ENCODE results near the gene ODC1.

Gene ODC1

GRCh38 chr2:10424916-10425505 is 23.1 kb downstream of the ODC1 start:
- no peak for TF ChIP-seq REST (IDR thresholded peaks at IDR 0.05; ENCODE audit: low read depth)
- no peak for TF ChIP-seq USF1 (IDR thresholded peaks at IDR 0.05)
- TF ChIP-seq TEAD4 (IDR thresholded peaks at IDR 0.05): no peak

GRCh38 chr2:10424051-10424450 is 24.1 kb downstream of the ODC1 start:
- TF ChIP-seq TCF12 (IDR thresholded peaks at IDR 0.05; ENCODE audit: low read depth): no peak
- TF ChIP-seq CEBPB (IDR thresholded peaks at IDR 0.05): no peak
- TF ChIP-seq NFIC (IDR thresholded peaks at IDR 0.05): no peak
- no peak for TF ChIP-seq EGR1 (IDR thresholded peaks at IDR 0.05)
- no peak for TF ChIP-seq REST (IDR thresholded peaks at IDR 0.05; ENCODE audit: low read depth)
- TF ChIP-seq TEAD4 (IDR thresholded peaks at IDR 0.05): no peak

- TF ChIP-seq EP300 (IDR thresholded peaks at IDR 0.05; ENCODE audit: borderline replicate concordance) (no peak), USF1 (IDR thresholded peaks at IDR 0.05) (no peak), TAF1 (IDR thresholded peaks at IDR 0.05; ENCODE audit: low read depth) (no peak), TEAD4 (IDR thresholded peaks at IDR 0.05) (no peak), YY1 (IDR thresholded peaks at IDR 0.05; ENCODE audit: low read depth) (no peak), FOXM1 (IDR thresholded peaks at IDR 0.05; ENCODE audit: borderline replicate concordance, low read depth) (no peak), NFIC (IDR thresholded peaks at IDR 0.05) (no peak), CREB1 (IDR thresholded peaks at IDR 0.05; ENCODE audit: low read depth) (no peak), MAX (IDR thresholded peaks at IDR 0.05) (no peak), REST (IDR thresholded peaks at IDR 0.05; ENCODE audit: low read depth) (no peak), EGR1 (IDR thresholded peaks at IDR 0.05) (no peak), ZBTB7A (IDR thresholded peaks at IDR 0.05; ENCODE audit: low read depth) (no peak), TCF12 (IDR thresholded peaks at IDR 0.05; ENCODE audit: low read depth) (no peak), CEBPB (IDR thresholded peaks at IDR 0.05) (no peak), RAD21 (IDR thresholded peaks at IDR 0.05; ENCODE audit: low read depth) (no peak)
Measured at GRCh38 chr2:10423400-10423774, 24.7 kb downstream of the ODC1 start.

GRCh38 chr2:10422732-10423399 is 25.3 kb downstream of the ODC1 start:
- TF ChIP-seq ZBTB7A (IDR thresholded peaks at IDR 0.05; ENCODE audit: low read depth) (no peak), FOXM1 (IDR thresholded peaks at IDR 0.05; ENCODE audit: borderline replicate concordance, low read depth) (no peak), REST (IDR thresholded peaks at IDR 0.05; ENCODE audit: low read depth) (no peak), NFIC (IDR thresholded peaks at IDR 0.05) (no peak), RAD21 (IDR thresholded peaks at IDR 0.05; ENCODE audit: low read depth) (no peak), CEBPB (IDR thresholded peaks at IDR 0.05) (no peak), EP300 (IDR thresholded peaks at IDR 0.05; ENCODE audit: borderline replicate concordance) (no peak)

All from Ishikawa (cell line).